PC-9 (cell line): ENCODE results near the gene AADAC.

Experiments used
- CTCF ChIP-seq: fragments of 200-600 bp; sonication (generic); conservative IDR thresholded peaks from 2 replicates; pipeline ENCODE4 v1.6.1; 2017; ENCODE audit warnings: mixed run types, antibody characterized with exemption, mild to moderate bottlenecking, moderate library complexity
- EZH2 ChIP-seq: fragments of 200-600 bp; sonication (generic); IDR thresholded peaks from 2 replicates; pipeline ENCODE4 v1.8.0; 2017; ENCODE audit warnings: antibody characterized with exemption, low read depth

GRCh38 chr3:151768393-151768930 lies 45.5 kb upstream of the AADAC start:
- TF ChIP-seq CTCF (no peak), EZH2 (no peak)
